Smooth muscle cell (in vitro differentiated cells): ENCODE data around the gene SNRNP40. TPM values are rescaled to one million over a fixed set of nuclear protein-coding genes. Genes with fewer than 3 reads are reported as not detected.

Experiments
- DNase-seq: peaks from one replicate; lab custom pipeline; 2025; ENCODE audit not compliant: unreplicated experiment; lab: John Stamatoyannopoulos, UW
- H2AFZ ChIP-seq: fragments of 200-600 bp; sonication (generic); 2 replicates; pipeline ENCODE4 v1.6.0; 2016; ENCODE audit warnings: antibody characterized with exemption, low read depth, mild to moderate bottlenecking
- H3F3A ChIP-seq: fragments of 200-600 bp; sonication (generic); 2 replicates; pipeline ENCODE4 v1.6.0; 2017; ENCODE audit warnings: antibody characterized with exemption, low read depth
- H3K27ac ChIP-seq: fragments of 200-600 bp; sonication (generic); 2 replicates; pipeline ENCODE4 v1.5.1; 2016; ENCODE audit warnings: low read depth, mild to moderate bottlenecking
- H3K27me3 ChIP-seq: fragments of 200-600 bp; sonication (generic); 2 replicates; pipeline ENCODE4 v1.6.1; 2016; ENCODE audit warnings: low read depth, mild to moderate bottlenecking
- H3K36me3 ChIP-seq: fragments of 200-600 bp; sonication (generic); 2 replicates; pipeline ENCODE4 v1.5.1; 2016; ENCODE audit warnings: low read depth
- H3K4me1 ChIP-seq: fragments of 200-600 bp; sonication (generic); 2 replicates; pipeline ENCODE4 v1.5.1; 2016; ENCODE audit warnings: low read depth
- H3K4me2 ChIP-seq: fragments of 200-600 bp; sonication (generic); 2 replicates; pipeline ENCODE4 v1.6.0; 2016; ENCODE audit warnings: mild to moderate bottlenecking
- H3K4me3 ChIP-seq: fragments of 200-600 bp; sonication (generic); 2 replicates; pipeline ENCODE4 v1.5.1; 2016; ENCODE audit warnings: mild to moderate bottlenecking
- H3K79me2 ChIP-seq: fragments of 200-600 bp; sonication (generic); 2 replicates; pipeline ENCODE4 v1.6.0; 2016; ENCODE audit warnings: low read depth, mild to moderate bottlenecking
- H3K9ac ChIP-seq: fragments of 200-600 bp; sonication (generic); 2 replicates; pipeline ENCODE4 v1.6.0; 2016; ENCODE audit warnings: low read depth
- H3K9me3 ChIP-seq: fragments of 200-600 bp; sonication (generic); replicated peaks from 2 replicates; pipeline ENCODE4 v1.5.1; 2016; ENCODE audit warnings: low read depth
- H4K20me1 ChIP-seq: fragments of 200-600 bp; sonication (generic); 2 replicates; pipeline ENCODE4 v1.6.0; 2016; ENCODE audit warnings: low read depth
- CTCF ChIP-seq: fragments of 200-600 bp; sonication (generic); IDR thresholded peaks from 2 replicates; pipeline ENCODE4 v1.5.1; 2017; ENCODE audit warnings: borderline replicate concordance, mild to moderate bottlenecking, antibody characterized with exemption; ENCODE audit not compliant: insufficient read depth, poor library complexity, severe bottlenecking
- WGBS: methylation state at CpG from one replicate; pipeline ENCODE4 v1.1.7; 2016; ENCODE audit warnings: low lambda C conversion rate; 5-methylcytosine and 5-hydroxymethylcytosine counted together
- polyA plus RNA-seq: library from polyadenylated mRNA; unstranded; fragments of >200 nt; fragmentation: Nextera tagmentation; extraction: Ambion mirVana; gene quantifications from 2 replicates; pipeline ENCODE4 v1.2.1, GENCODE V29; 2016
- total RNA-seq: library from RNA; depleted of rRNA; stranded (reverse); fragments of >200 nt; gene quantifications from 2 replicates; pipeline ENCODE4 v1.2.3, GENCODE V29; 2014

SNRNP40 gene
- total and polyA plus RNA-seq, 2 experiments from 2014 or later = 67.6 to 97.2 TPM

- H3F3A ChIP-seq = no peaks in the 10 kb centered on the region
- peaks cover 55% of the 10 kb centered on the region for H3K27me3 ChIP-seq
- no peak within 1 kb of the TSS for H2AFZ ChIP-seq
- 2% methylated on average over 28 of the region's 57 CpGs for WGBS
- H3K36me3 ChIP-seq = no peaks in the 10 kb centered on the region
- DNase-seq = no peak
- H3K9ac ChIP-seq = no peak within 1 kb of the TSS
- H3K27ac ChIP-seq = no peak within 1 kb of the TSS
- peak within 1 kb of the TSS; percentile 89 for H3K4me2 ChIP-seq
- no peaks in the 10 kb centered on the region for H3K4me1 ChIP-seq
- H3K4me3 ChIP-seq = peak within 1 kb of the TSS; percentile 50
- H3K9me3 ChIP-seq = no peaks in the 10 kb centered on the region
- TF ChIP-seq CTCF = no peak
- no peaks in the 10 kb centered on the region for H3K79me2 ChIP-seq
- H4K20me1 ChIP-seq = no peaks in the 10 kb centered on the region
Observed at GRCh38 chr1:31239653-31240241, 56.8 kb downstream of the SNRNP40 start, which contains the start of gene NKAIN1. NKAIN1 (minus strand) TSS chr1:31239887; CDS start chr1:31239547, 340 bp downstream.

DNA sequence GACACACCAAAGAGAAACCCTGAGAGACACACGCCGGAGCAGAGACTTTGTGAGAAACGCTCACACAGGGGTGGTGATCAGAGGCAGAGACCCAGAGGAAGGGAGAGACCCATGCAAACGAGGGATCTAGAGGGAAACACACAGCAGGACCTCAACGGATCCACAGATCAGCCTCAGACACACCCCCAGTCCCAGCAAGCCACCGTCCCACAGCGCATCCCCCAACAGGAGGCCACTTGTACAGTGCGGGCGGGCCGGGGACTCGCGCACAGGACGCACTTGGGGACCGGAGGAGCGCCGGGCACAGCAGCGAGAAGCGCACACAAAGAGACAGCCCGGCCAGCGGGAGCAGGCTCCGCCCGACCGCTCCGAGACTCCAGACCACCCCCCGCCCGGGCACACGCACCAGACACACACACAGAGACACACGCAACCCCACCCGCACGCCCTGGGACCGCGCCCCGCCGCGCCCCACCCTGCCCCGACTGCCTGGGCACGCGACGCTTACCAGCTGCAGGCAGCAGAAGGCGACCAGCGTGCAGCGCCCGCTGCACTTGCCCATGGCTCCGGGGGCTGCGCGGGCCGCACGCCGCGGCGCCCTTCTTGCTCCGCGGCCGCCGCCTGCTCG lies 57.5 kb downstream of the SNRNP40 start:
- H3K9me3 ChIP-seq = no peaks in the 10 kb centered on the region
- no peaks in the 10 kb centered on the region for H4K20me1 ChIP-seq
- H3K27ac ChIP-seq = no peak overlapping the region
- H3K27me3 ChIP-seq = peaks cover 55% of the 10 kb centered on the region
- no peaks in the 10 kb centered on the region for H3F3A ChIP-seq
- no peak overlapping the region for H3K9ac ChIP-seq
- peak overlapping the region; percentile 50 for H3K4me3 ChIP-seq
- no peaks in the 10 kb centered on the region for H3K36me3 ChIP-seq
- 2% methylated on average over 47 of the region's 56 CpGs for WGBS
- no peak overlapping the region for H2AFZ ChIP-seq
- peak overlapping the region; percentile 89 for H3K4me2 ChIP-seq
- TF ChIP-seq CTCF = no peak
- peak; percentile 7 for DNase-seq
- no peaks in the 10 kb centered on the region for H3K79me2 ChIP-seq
- H3K4me1 ChIP-seq = no peaks in the 10 kb centered on the region

GRCh38 chr1:31238612-31238985 lies 58.0 kb downstream of the SNRNP40 start:
- H3K27me3 ChIP-seq = peaks cover 55% of the 10 kb centered on the region
- H3K9me3 ChIP-seq = no peaks in the 10 kb centered on the region
- H3K79me2 ChIP-seq = no peaks in the 10 kb centered on the region
- no peak for TF ChIP-seq CTCF
- H2AFZ ChIP-seq = no peak overlapping the region
- no peak overlapping the region for H3K27ac ChIP-seq
- no peak for DNase-seq
- H3K4me1 ChIP-seq = no peaks in the 10 kb centered on the region
- no peaks in the 10 kb centered on the region for H4K20me1 ChIP-seq
- no peak overlapping the region for H3K9ac ChIP-seq
- WGBS = 48% methylated on average over 4 of the region's 4 CpGs
- no peaks in the 10 kb centered on the region for H3K36me3 ChIP-seq
- no peaks in the 10 kb centered on the region for H3F3A ChIP-seq
- H3K4me3 ChIP-seq = no peak overlapping the region
- H3K4me2 ChIP-seq = peak overlapping the region; percentile 89

GRCh38 chr1:31234870-31235269 lies 61.7 kb downstream of the SNRNP40 start:
- Histone ChIP-seq H2AFZ (no peak overlapping the region), H3K4me1 (no peaks in the 10 kb centered on the region), H3K4me3 (no peak overlapping the region), H3K27me3 (peaks cover 37% of the 10 kb centered on the region), H3K79me2 (no peaks in the 10 kb centered on the region), H3K9me3 (no peaks in the 10 kb centered on the region), H4K20me1 (no peaks in the 10 kb centered on the region), H3K36me3 (no peaks in the 10 kb centered on the region), H3F3A (no peaks in the 10 kb centered on the region), H3K27ac (no peak overlapping the region), H3K9ac (no peak overlapping the region), H3K4me2 (no peak overlapping the region)
- no peak for DNase-seq
- no peak for TF ChIP-seq CTCF
- WGBS = 76% methylated on average over 4 of the region's 4 CpGs
